ENCODE measurements around the gene ZNF622. TPM values are rescaled to one million over a fixed set of nuclear protein-coding genes. Genes with fewer than 3 reads are reported as not detected.

ZNF622 gene
- total and polyA plus RNA-seq, 2 of the 13 experiments (the other 11 are each of a cell fraction or from before 2014, with no cell fraction given), result 12.1 to 44.7 TPM

GRCh38 chr5:16427587-16427986 is 38.0 kb downstream of the ZNF622 start:
- no peak for TF ChIP-seq ZNF530 (CRISPR knock-in tag; IDR thresholded peaks at IDR 0.05; ENCODE audit: low read depth)
- no peak for TF ChIP-seq POGZ (CRISPR knock-in tag; IDR thresholded peaks at IDR 0.05)
- TF ChIP-seq ZNF274 (CRISPR knock-in tag; IDR thresholded peaks at IDR 0.05), result no peak
- TF ChIP-seq, protein P1, sequence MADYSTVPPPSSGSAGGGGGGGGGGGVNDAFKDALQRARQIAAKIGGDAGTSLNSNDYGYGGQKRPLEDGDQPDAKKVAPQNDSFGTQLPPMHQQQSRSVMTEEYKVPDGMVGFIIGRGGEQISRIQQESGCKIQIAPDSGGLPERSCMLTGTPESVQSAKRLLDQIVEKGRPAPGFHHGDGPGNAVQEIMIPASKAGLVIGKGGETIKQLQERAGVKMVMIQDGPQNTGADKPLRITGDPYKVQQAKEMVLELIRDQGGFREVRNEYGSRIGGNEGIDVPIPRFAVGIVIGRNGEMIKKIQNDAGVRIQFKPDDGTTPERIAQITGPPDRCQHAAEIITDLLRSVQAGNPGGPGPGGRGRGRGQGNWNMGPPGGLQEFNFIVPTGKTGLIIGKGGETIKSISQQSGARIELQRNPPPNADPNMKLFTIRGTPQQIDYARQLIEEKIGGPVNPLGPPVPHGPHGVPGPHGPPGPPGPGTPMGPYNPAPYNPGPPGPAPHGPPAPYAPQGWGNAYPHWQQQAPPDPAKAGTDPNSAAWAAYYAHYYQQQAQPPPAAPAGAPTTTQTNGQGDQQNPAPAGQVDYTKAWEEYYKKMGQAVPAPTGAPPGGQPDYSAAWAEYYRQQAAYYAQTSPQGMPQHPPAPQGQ (CRISPR knock-in tag; IDR thresholded peaks at IDR 0.05; ENCODE audit: borderline replicate concordance), result no peak
- no peak for TF ChIP-seq HMGA1 (CRISPR knock-in tag; conservative IDR thresholded peaks at IDR 0.05)
- TF ChIP-seq HES4 (CRISPR knock-in tag; IDR thresholded peaks at IDR 0.05; ENCODE audit: borderline replicate concordance), result no peak
- TF ChIP-seq ZNF143 (CRISPR knock-in tag; IDR thresholded peaks at IDR 0.05), result no peak
- TF ChIP-seq ZFY (CRISPR knock-in tag; IDR thresholded peaks at IDR 0.05), result no peak
- TF ChIP-seq ZNF296 (CRISPR knock-in tag; conservative IDR thresholded peaks at IDR 0.05), result no peak
- no peak for TF ChIP-seq ZNF383 (CRISPR knock-in tag; IDR thresholded peaks at IDR 0.05; ENCODE audit: borderline replicate concordance)
- no peak for TF ChIP-seq ZZZ3 (CRISPR knock-in tag; IDR thresholded peaks at IDR 0.05; ENCODE audit: borderline replicate concordance)
- TF ChIP-seq ZNF468 (CRISPR knock-in tag; IDR thresholded peaks at IDR 0.05), result no peak
- no peak for TF ChIP-seq ZNF672 (CRISPR knock-in tag; IDR thresholded peaks at IDR 0.05)
- Histone ChIP-seq H3K9ac (ENCODE audit: insufficient read depth, low read depth, low read length) (no peak overlapping the region), H3K79me2 (ENCODE audit: insufficient read depth, low read length) (no peaks in the 10 kb centered on the region), H2AFZ (ENCODE audit: low read length) (no peak overlapping the region), H3K4me2 (ENCODE audit: low read depth, low read length) (no peak overlapping the region), H3K9me3 (ENCODE audit: low read length) (no peaks in the 10 kb centered on the region), H4K20me1 (ENCODE audit: insufficient read depth, low read length) (no peaks in the 10 kb centered on the region), H3K4me1 (ENCODE audit: insufficient read depth, low read length) (no peaks in the 10 kb centered on the region), H3K36me3 (replicated peaks in 1 of 2; ENCODE audit: control insufficient read depth in 1 of 2, insufficient read depth in 2 of 2, low read length in 2 of 2) (no peaks in the 10 kb centered on the region), H3K27me3 (ENCODE audit: control insufficient read depth in 1 of 2, insufficient read depth in 2 of 2, low read length in 2 of 2) (peaks cover 0 to 7% of the 10 kb centered on the region in 2 experiments; a peak in 1 of 5 replicates), H3K4me3 (replicated peaks in 1 of 3; ENCODE audit: insufficient read depth in 1 of 3, low read depth in 2 of 3, low read length in 3 of 3) (no peak overlapping the region), H3K27ac (ENCODE audit: extremely low read length, insufficient read depth, low read length) (no peak overlapping the region)
- POLR2A ChIA-PET, result no interaction called here
- intact Hi-C loops (cut with micrococcal nuclease; ENCODE audit: unreplicated experiment) (no loop called here), in situ Hi-C loops (cut with HindIII; ENCODE audit: extremely low pct_ligation_motif_present, low pct_unique_long_range_greater_than_20kb) (no loop called here)
- ATAC-seq (no peak), FAIRE-seq (no peak), DNase-seq (ENCODE audit: low spot score) (no peak)
- WGBS (ENCODE audit: low lambda C conversion rate), result 33% methylated on average over 11 of the region's 11 CpGs
- CTCF ChIA-PET (ENCODE audit: low intra/inter-chr PET ratio, low total read pairs), result no interaction called here
- BruUV-seq (replicated peaks), result no TSS peak

Data from HepG2 (cell line).